Ishikawa (cell line): ENCODE results near the gene FAM98C.
A peak's percentile ranks its signal among the peaks of the same experiment; 100 is the strongest.

ENCODE experiments used
- EP300 ChIP-seq: IDR thresholded peaks from 2 replicates; pipeline ENCODE4 v1.6.1; 2012; ENCODE audit warnings: borderline replicate concordance
- FOXM1 ChIP-seq: IDR thresholded peaks from 2 replicates; pipeline ENCODE4 v1.6.1; 2012; ENCODE audit warnings: low read depth, borderline replicate concordance
- MAX ChIP-seq: IDR thresholded peaks from 2 replicates; pipeline ENCODE4 v1.6.1; 2012
- REST ChIP-seq: IDR thresholded peaks from 2 replicates; pipeline ENCODE4 v1.6.1; 2012; ENCODE audit warnings: low read depth, mild to moderate bottlenecking
- TAF1 ChIP-seq: IDR thresholded peaks from 2 replicates; pipeline ENCODE4 v1.6.1; 2012; ENCODE audit warnings: low read depth, mild to moderate bottlenecking
- USF1 ChIP-seq: IDR thresholded peaks from 2 replicates; pipeline ENCODE4 v1.6.1; 2012
- ZBTB7A ChIP-seq: IDR thresholded peaks from 2 replicates; pipeline ENCODE4 v1.6.1; 2012; ENCODE audit warnings: low read depth

- TF ChIP-seq FOXM1 (no peak), TAF1 (peak; percentile 81; the same call in 1 of the 2 replicates), EP300 (no peak), REST (no peak), USF1 (no peak), ZBTB7A (peak; percentile 91), MAX (peak; percentile 62)
These were observed at the start of gene FAM98C for GRCh38 chr19:38402967-38403674.
